Cardiac septum (tissue), 1 donor: ENCODE data around the gene PRXL2A. TPM values are rescaled to one million over a fixed set of nuclear protein-coding genes. Genes with fewer than 3 reads are reported as not detected.

ENCODE experiments used
- DNase-seq: peaks from one replicate; pipeline ENCODE4 v3.0.0-alpha.2; 2020; ENCODE audit warnings: low spot score
- intact Hi-C: fragments of 100-400 bp; cut with DNase I; formaldehyde crosslinking; loops from one replicate; pipeline ENCODE4 v1.14.0; 2022
- total RNA-seq: library from RNA; stranded (reverse); fragmentation: NEBNext Ultra II Directional; extraction: Animal tissue kit (Norgen Biotek cat#: 25700); gene quantifications from one replicate; pipeline ENCODE4 v1.2.1, GENCODE V29; 2021
- donor health status: DM: no; HTN: no; CAD: no.

PRXL2A gene
- total RNA-seq, 1 donor from 2014 or later: 54.3 TPM

- DNase-seq: no peak
- intact Hi-C loops: no loop called here
Measured at GRCh38 chr10:80437227-80437626, 28.9 kb downstream of the PRXL2A start.

GRCh38 chr10:80441831-80442230, 33.5 kb downstream of the PRXL2A start:
- intact Hi-C loops: loop anchor here (10.0 kb wide), 2 partner anchors 57 to 483 kb away; no protein-coding TSS in a partner anchor
- DNase-seq: no peak

GRCh38 chr10:80442879-80443278, 34.5 kb downstream of the PRXL2A start:
- DNase-seq: no peak
- intact Hi-C loops: loop anchor here (10.0 kb wide), 2 partner anchors 58 to 482 kb away; no protein-coding TSS in a partner anchor

GRCh38 chr10:80443531-80443974, 35.2 kb downstream of the PRXL2A start:
- intact Hi-C loops: loop anchor here (10.0 kb wide), 2 partner anchors 59 to 481 kb away; no protein-coding TSS in a partner anchor
- no peak for DNase-seq

- DNase-seq: no peak
Measured at GRCh38 chr10:80444124-80444523, 35.8 kb downstream of the PRXL2A start.

GRCh38 chr10:80444646-80445319, 36.4 kb downstream of the PRXL2A start:
- intact Hi-C loops: loop anchor here (1.0 to 10.0 kb wide), 3 partner anchors 60 to 480 kb away; no protein-coding TSS in a partner anchor
- no peak for DNase-seq

More at GRCh38 chr10:80444124-80444523, 35.8 kb downstream of the PRXL2A start:
- intact Hi-C loops: loop anchor here (1.0 to 10.0 kb wide), 3 partner anchors 59 to 481 kb away; no protein-coding TSS in a partner anchor

- intact Hi-C loops: loop anchor here (10.0 kb wide), 2 partner anchors 63 to 477 kb away; no protein-coding TSS in a partner anchor
- no peak for DNase-seq
Measured at GRCh38 chr10:80447436-80448190, 39.3 kb downstream of the PRXL2A start.

- no peak for DNase-seq
- intact Hi-C loops: loop anchor here (10.0 kb wide), 2 partner anchors 64 to 476 kb away; no protein-coding TSS in a partner anchor
Measured at GRCh38 chr10:80448209-80448942, 40.0 kb downstream of the PRXL2A start.

GRCh38 chr10:80449520-80449919, 41.2 kb downstream of the PRXL2A start:
- intact Hi-C loops: loop anchor here (10.0 kb wide), 2 partner anchors 65 to 475 kb away; no protein-coding TSS in a partner anchor
- DNase-seq: no peak

GRCh38 chr10:80451132-80451531, 42.8 kb downstream of the PRXL2A start:
- intact Hi-C loops: loop anchor here (5.0 kb wide), 1 partner anchor 211 kb away; no protein-coding TSS in a partner anchor
- DNase-seq: no peak

GRCh38 chr10:80452069-80452468, 43.7 kb downstream of the PRXL2A start:
- no peak for DNase-seq
- intact Hi-C loops: loop anchor here (2.0 to 5.0 kb wide), 3 partner anchors 37 to 210 kb away; no protein-coding TSS in a partner anchor

GRCh38 chr10:80452640-80453039, 44.3 kb downstream of the PRXL2A start:
- no peak for DNase-seq
- intact Hi-C loops: loop anchor here (2.0 to 5.0 kb wide), 3 partner anchors 38 to 210 kb away; no protein-coding TSS in a partner anchor

- no peak for DNase-seq
- intact Hi-C loops: loop anchor here (2.0 to 5.0 kb wide), 3 partner anchors 38 to 209 kb away; no protein-coding TSS in a partner anchor
Measured at GRCh38 chr10:80453056-80453841, 44.9 kb downstream of the PRXL2A start.

- intact Hi-C loops: loop anchor here (2.0 to 5.0 kb wide), 3 partner anchors 39 to 208 kb away; no protein-coding TSS in a partner anchor
Measured at GRCh38 chr10:80453842-80454512, 45.6 kb downstream of the PRXL2A start, which contains the start of gene TSPAN14. Gene TSPAN14, plus strand, starts transcription at chr10:80454310. Its CDS starts 34,924 bp downstream, at chr10:80489234.

GRCh38 chr10:80454513-80455460, 46.4 kb downstream of the PRXL2A start:
- intact Hi-C loops: loop anchor here (5.0 kb wide), 1 partner anchor 208 kb away; no protein-coding TSS in a partner anchor
- DNase-seq: peak; percentile 88

More at GRCh38 chr10:80453842-80454512, 45.6 kb downstream of the PRXL2A start, which contains the start of gene TSPAN14:
- peak; percentile 93 for DNase-seq
